Panc1 (cell line): ENCODE results near the gene ZC3H7B. TPM values are rescaled to one million over a fixed set of nuclear protein-coding genes. Genes with fewer than 3 reads are reported as not detected.

Source experiments
- microRNA-seq: library from miRNA; unstranded; fragments of <30 nt; microRNA quantifications from one replicate; pipeline ENCODE4 v1.1.0, GENCODE V29; 2020; ENCODE audit not compliant: unreplicated experiment
- total RNA-seq: library from RNA; stranded (reverse); gene quantifications from one replicate; pipeline ENCODE4 v1.2.1, GENCODE V29; 2021; ENCODE audit not compliant: unreplicated experiment

Gene ZC3H7B
- total RNA-seq, 1 experiment from 2014 or later: 62.0 TPM

Small RNAs within 50 kb of the gene (microRNA-seq; reads per million reads assigned to microRNA genes)
- 0.95 reads per million for gene MIR6889

Other genes starting within 250 kb of the ZC3H7B start
- 46.8 TPM for gene EP300, start 208.9 kb upstream of the ZC3H7B start, total RNA-seq
- 26.6 TPM for gene L3MBTL2, start 96.2 kb upstream of the ZC3H7B start, total RNA-seq
- 0.33 TPM for gene CHADL, start 60.6 kb upstream of the ZC3H7B start, total RNA-seq
- 140 TPM for gene RANGAP1, start 15.3 kb upstream of the ZC3H7B start, total RNA-seq
- gene TEF, start 80.4 kb downstream of the ZC3H7B start, total RNA-seq: 7.8 TPM
- 43.6 TPM for gene TOB2, start 145.3 kb downstream of the ZC3H7B start, total RNA-seq
- 34.9 TPM for gene PHF5A, start 167.2 kb downstream of the ZC3H7B start, total RNA-seq
- 71.5 TPM for gene ACO2, start 167.6 kb downstream of the ZC3H7B start, total RNA-seq
- gene POLR3H, start 242.9 kb downstream of the ZC3H7B start, total RNA-seq: 46.6 TPM